Measurements from ENCODE around the gene REEP6. TPM values are rescaled to one million over a fixed set of nuclear protein-coding genes. Genes with fewer than 3 reads are reported as not detected.
A peak's percentile ranks its signal among the peaks of the same experiment; 100 is the strongest.

REEP6 gene
- polyA plus RNA-seq, 1 of the 3 experiments (the other 2 are of a cell fraction) = 9.1 TPM

GRCh38 chr19:1474011-1474764, 16.8 kb upstream of the REEP6 start:
- Histone ChIP-seq H3F3A (replicated peaks; ENCODE audit: insufficient read depth) (no peaks in the 10 kb centered on the region), H2AFZ (ENCODE audit: low read depth) (no peak overlapping the region), H3K9me2 (no peaks in the 10 kb centered on the region), H3K9ac (no peak overlapping the region), H3K79me2 (ENCODE audit: insufficient read depth) (peaks cover 52% of the 10 kb centered on the region), H3K36me3 (replicated peaks in 1 of 2; ENCODE audit: control insufficient read depth in 1 of 2, insufficient read depth in 2 of 2, low read length in 1 of 2) (peaks cover 7 to 17% of the 10 kb centered on the region in 2 experiments), H4K20me1 (ENCODE audit: insufficient read depth) (peaks cover 36% of the 10 kb centered on the region), H3K9me3 (no peaks in the 10 kb centered on the region), H3K27ac (ENCODE audit: low read depth in 2 of 2, low read length in 1 of 2) (no peak overlapping the region; a peak in 1 of 4 replicates), H3K27me3 (ENCODE audit: insufficient read depth) (no peaks in the 10 kb centered on the region), H3K4me2 (no peak overlapping the region), H3K4me1 (ENCODE audit: control insufficient read depth in 1 of 2, insufficient read depth in 2 of 2, low read depth in 1 of 2, low read length in 1 of 2) (peaks cover 3 to 16% of the 10 kb centered on the region in 2 experiments; a peak in 1 of 4 replicates), H3K4me3 (ENCODE audit: low read depth in 2 of 2, low read length in 1 of 2) (no peak overlapping the region)
- DNase-seq = peak; percentile 55
- ChIA-PET CTCF (interaction anchor here (0.7 to 3.5 kb wide), 4 partner anchors 22 to 72 kb away, joined by 3 to 21 read pairs (median 4); no protein-coding TSS in a partner anchor), POLR2A (interaction anchor here (2.0 kb wide), 1 partner anchor 19 kb away, joined by 10 read pairs; no protein-coding TSS in a partner anchor)
- 93% methylated on average over 13 of the region's 31 CpGs for WGBS (ENCODE audit: low lambda C conversion rate)
- TF ChIP-seq YY1 (IDR thresholded peaks at IDR 0.05; ENCODE audit: low read depth) (no peak), NRF1 (IDR thresholded peaks at IDR 0.05; ENCODE audit: low read depth, low read length) (no peak), EP300 (IDR thresholded peaks at IDR 0.05; ENCODE audit: borderline replicate concordance in 1 of 2, low read depth in 1 of 2, low read length in 1 of 2) (no peak), RFX5 (IDR thresholded peaks at IDR 0.05; ENCODE audit: low read length) (no peak)

DNA sequence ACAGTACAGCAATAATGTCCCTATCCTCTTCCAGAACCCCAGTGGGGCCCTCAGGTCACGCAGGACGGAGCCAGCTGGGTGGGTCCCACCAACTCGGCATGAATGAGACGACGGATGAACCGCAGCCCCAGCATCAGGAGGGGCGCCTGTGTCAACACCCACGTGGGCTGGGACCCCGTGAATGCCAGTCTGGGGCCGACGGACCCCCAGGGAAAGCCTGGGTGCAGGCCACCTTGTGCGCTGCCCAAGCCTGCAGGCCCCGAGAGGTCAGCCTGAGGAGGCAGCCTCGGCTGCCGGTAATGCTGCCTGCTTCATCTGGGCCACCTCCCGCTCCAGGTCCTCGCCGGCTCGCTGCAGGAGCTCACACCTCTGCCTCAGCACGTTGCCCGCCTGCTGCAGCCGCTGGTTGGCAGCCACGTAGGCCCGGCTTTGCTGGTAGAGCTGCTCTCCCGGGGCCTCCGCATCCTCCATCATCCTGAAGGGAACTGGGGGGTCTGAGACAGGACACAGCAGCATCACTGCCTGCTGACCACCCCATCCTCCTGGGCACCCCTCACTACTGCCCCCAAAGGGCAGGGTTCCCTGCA, 16.1 kb upstream of the REEP6 start:
- Histone ChIP-seq H3K9me3 (no peaks in the 10 kb centered on the region), H3K79me2 (ENCODE audit: insufficient read depth) (peaks cover 52% of the 10 kb centered on the region), H4K20me1 (ENCODE audit: insufficient read depth) (peaks cover 36% of the 10 kb centered on the region), H2AFZ (ENCODE audit: low read depth) (no peak overlapping the region), H3K36me3 (replicated peaks in 1 of 2; ENCODE audit: control insufficient read depth in 1 of 2, insufficient read depth in 2 of 2, low read length in 1 of 2) (peaks cover 7 to 17% of the 10 kb centered on the region in 2 experiments), H3K9ac (no peak overlapping the region), H3K27me3 (ENCODE audit: insufficient read depth) (no peaks in the 10 kb centered on the region), H3K4me1 (ENCODE audit: control insufficient read depth in 1 of 2, insufficient read depth in 2 of 2, low read depth in 1 of 2, low read length in 1 of 2) (peaks cover 3 to 16% of the 10 kb centered on the region in 2 experiments; a peak in 1 of 4 replicates), H3K9me2 (no peaks in the 10 kb centered on the region), H3F3A (replicated peaks; ENCODE audit: insufficient read depth) (no peaks in the 10 kb centered on the region), H3K27ac (ENCODE audit: low read depth in 2 of 2, low read length in 1 of 2) (no peak overlapping the region), H3K4me2 (no peak overlapping the region), H3K4me3 (ENCODE audit: low read depth in 2 of 2, low read length in 1 of 2) (no peak overlapping the region)
- CTCF ChIA-PET = no interaction called here
- POLR2A ChIA-PET = interaction anchor here (2.0 kb wide), 1 partner anchor 19 kb away, joined by 10 read pairs; no protein-coding TSS in a partner anchor
- DNase-seq = peak; percentile 25
- no peak for TF ChIP-seq NFIC (IDR thresholded peaks at IDR 0.05; ENCODE audit: borderline replicate concordance)
- TF ChIP-seq SIN3A (IDR thresholded peaks at IDR 0.05; ENCODE audit: borderline replicate concordance, low read depth, low read length) = no peak
- TF ChIP-seq, protein P1, sequence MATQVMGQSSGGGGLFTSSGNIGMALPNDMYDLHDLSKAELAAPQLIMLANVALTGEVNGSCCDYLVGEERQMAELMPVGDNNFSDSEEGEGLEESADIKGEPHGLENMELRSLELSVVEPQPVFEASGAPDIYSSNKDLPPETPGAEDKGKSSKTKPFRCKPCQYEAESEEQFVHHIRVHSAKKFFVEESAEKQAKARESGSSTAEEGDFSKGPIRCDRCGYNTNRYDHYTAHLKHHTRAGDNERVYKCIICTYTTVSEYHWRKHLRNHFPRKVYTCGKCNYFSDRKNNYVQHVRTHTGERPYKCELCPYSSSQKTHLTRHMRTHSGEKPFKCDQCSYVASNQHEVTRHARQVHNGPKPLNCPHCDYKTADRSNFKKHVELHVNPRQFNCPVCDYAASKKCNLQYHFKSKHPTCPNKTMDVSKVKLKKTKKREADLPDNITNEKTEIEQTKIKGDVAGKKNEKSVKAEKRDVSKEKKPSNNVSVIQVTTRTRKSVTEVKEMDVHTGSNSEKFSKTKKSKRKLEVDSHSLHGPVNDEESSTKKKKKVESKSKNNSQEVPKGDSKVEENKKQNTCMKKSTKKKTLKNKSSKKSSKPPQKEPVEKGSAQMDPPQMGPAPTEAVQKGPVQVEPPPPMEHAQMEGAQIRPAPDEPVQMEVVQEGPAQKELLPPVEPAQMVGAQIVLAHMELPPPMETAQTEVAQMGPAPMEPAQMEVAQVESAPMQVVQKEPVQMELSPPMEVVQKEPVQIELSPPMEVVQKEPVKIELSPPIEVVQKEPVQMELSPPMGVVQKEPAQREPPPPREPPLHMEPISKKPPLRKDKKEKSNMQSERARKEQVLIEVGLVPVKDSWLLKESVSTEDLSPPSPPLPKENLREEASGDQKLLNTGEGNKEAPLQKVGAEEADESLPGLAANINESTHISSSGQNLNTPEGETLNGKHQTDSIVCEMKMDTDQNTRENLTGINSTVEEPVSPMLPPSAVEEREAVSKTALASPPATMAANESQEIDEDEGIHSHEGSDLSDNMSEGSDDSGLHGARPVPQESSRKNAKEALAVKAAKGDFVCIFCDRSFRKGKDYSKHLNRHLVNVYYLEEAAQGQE (IDR thresholded peaks at IDR 0.05; ENCODE audit: low read depth, low read length) = no peak
- TF ChIP-seq USF2 (IDR thresholded peaks at IDR 0.05; ENCODE audit: borderline replicate concordance, low read depth, low read length) = no peak
- TF ChIP-seq YY1 (IDR thresholded peaks at IDR 0.05; ENCODE audit: low read depth) = no peak
- no peak for TF ChIP-seq RCOR1 (IDR thresholded peaks at IDR 0.05; ENCODE audit: low read length)
- TF ChIP-seq SMC3 (IDR thresholded peaks at IDR 0.05; ENCODE audit: low read depth, low read length) = no peak
- TF ChIP-seq NRF1 (IDR thresholded peaks at IDR 0.05; ENCODE audit: low read depth, low read length) = no peak
- no peak for TF ChIP-seq TEAD4 (IDR thresholded peaks at IDR 0.05; ENCODE audit: borderline replicate concordance, insufficient read depth)
- TF ChIP-seq JUND (IDR thresholded peaks at IDR 0.05) = no peak
- no peak for TF ChIP-seq GABPA (IDR thresholded peaks at IDR 0.05; ENCODE audit: low read depth)
- TF ChIP-seq TAF1 (IDR thresholded peaks at IDR 0.05; ENCODE audit: borderline replicate concordance, low read depth, low read length) = no peak
- TF ChIP-seq, protein P2, sequence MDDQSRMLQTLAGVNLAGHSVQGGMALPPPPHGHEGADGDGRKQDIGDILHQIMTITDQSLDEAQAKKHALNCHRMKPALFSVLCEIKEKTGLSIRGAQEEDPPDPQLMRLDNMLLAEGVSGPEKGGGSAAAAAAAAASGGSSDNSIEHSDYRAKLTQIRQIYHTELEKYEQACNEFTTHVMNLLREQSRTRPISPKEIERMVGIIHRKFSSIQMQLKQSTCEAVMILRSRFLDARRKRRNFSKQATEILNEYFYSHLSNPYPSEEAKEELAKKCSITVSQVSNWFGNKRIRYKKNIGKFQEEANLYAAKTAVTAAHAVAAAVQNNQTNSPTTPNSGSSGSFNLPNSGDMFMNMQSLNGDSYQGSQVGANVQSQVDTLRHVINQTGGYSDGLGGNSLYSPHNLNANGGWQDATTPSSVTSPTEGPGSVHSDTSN (IDR thresholded peaks at IDR 0.05) = no peak
- no peak for TF ChIP-seq CHD2 (IDR thresholded peaks at IDR 0.05; ENCODE audit: low read length, partially characterized antibody)
- 94% methylated on average over 10 of the region's 26 CpGs for WGBS (ENCODE audit: low lambda C conversion rate)

Data from SK-N-SH (cell line).